ENCODE results near the gene ATF3.
A peak's percentile ranks its signal among the peaks of the same experiment; 100 is the strongest.

Gene ATF3

GRCh38 chr1:212669102-212669501 lies 60.5 kb downstream of the ATF3 start:
- Histone ChIP-seq H3K36me3 (ENCODE audit: control insufficient read depth in 2 of 2, insufficient read depth in 1 of 2, low read length in 2 of 2) (no peaks in the 10 kb centered on the region), H3K4me1 (ENCODE audit: control insufficient read depth, insufficient read depth, low read length) (peaks cover 11% of the 10 kb centered on the region; the same call in 1 of the 2 replicates), H3K4me3 (ENCODE audit: low read depth, low read length) (no peak overlapping the region), H3K9me3 (ENCODE audit: control insufficient read depth, insufficient read depth, low read depth, low read length) (no peaks in the 10 kb centered on the region), H3K27ac (ENCODE audit: extremely low read depth, low read depth, low read length) (no peak overlapping the region)
- ChIA-PET POLR2A (no interaction called here), CTCF (interaction anchor here (0.8 to 2.8 kb wide), 7 partner anchors 9 to 192 kb away, joined by 3 to 16 read pairs (median 4); no protein-coding TSS in a partner anchor)
- TF ChIP-seq ZNF654 (tag by site-specific recombination; IDR thresholded peaks at IDR 0.05; ENCODE audit: low read depth): peak; percentile 45
- TF ChIP-seq ZNF561 (tag by site-specific recombination; IDR thresholded peaks at IDR 0.05; ENCODE audit: borderline replicate concordance): no peak

GRCh38 chr1:212669600-212669999 lies 61.0 kb downstream of the ATF3 start:
- Histone ChIP-seq H3K9me3 (ENCODE audit: control insufficient read depth, insufficient read depth, low read depth, low read length) (no peaks in the 10 kb centered on the region), H3K36me3 (ENCODE audit: control insufficient read depth in 2 of 2, insufficient read depth in 1 of 2, low read length in 2 of 2) (no peaks in the 10 kb centered on the region), H3K4me3 (ENCODE audit: low read depth, low read length) (no peak overlapping the region), H3K4me1 (ENCODE audit: control insufficient read depth, insufficient read depth, low read length) (peaks cover 11% of the 10 kb centered on the region; the same call in 1 of the 2 replicates), H3K27ac (ENCODE audit: extremely low read depth, low read depth, low read length) (no peak overlapping the region)
- POLR2A ChIA-PET: no interaction called here
- CTCF ChIA-PET: no interaction called here
- TF ChIP-seq BCL6B (tag by site-specific recombination; IDR thresholded peaks at IDR 0.05): no peak
- no peak for TF ChIP-seq KLF7 (tag by site-specific recombination; IDR thresholded peaks at IDR 0.05; ENCODE audit: borderline replicate concordance)
- no peak for TF ChIP-seq SP2 (tag by site-specific recombination; IDR thresholded peaks at IDR 0.05)

GRCh38 chr1:212670301-212670700 lies 61.7 kb downstream of the ATF3 start:
- TF ChIP-seq KLF17 (tag by site-specific recombination; IDR thresholded peaks at IDR 0.05) (no peak), ZBTB7A (tag by site-specific recombination; IDR thresholded peaks at IDR 0.05; ENCODE audit: low read depth) (no peak), ZNF645 (tag by site-specific recombination; IDR thresholded peaks at IDR 0.05) (no peak), AEBP2 (tag by site-specific recombination; IDR thresholded peaks at IDR 0.05; ENCODE audit: borderline replicate concordance) (no peak), ZNF114 (tag by site-specific recombination; IDR thresholded peaks at IDR 0.05) (no peak), ZIC2 (tag by site-specific recombination; IDR thresholded peaks at IDR 0.05) (no peak), ZNF777 (tag by site-specific recombination; IDR thresholded peaks at IDR 0.05; ENCODE audit: borderline replicate concordance) (no peak), ZNF571 (tag by site-specific recombination; IDR thresholded peaks at IDR 0.05) (no peak), ZNF747 (tag by site-specific recombination; IDR thresholded peaks at IDR 0.05) (no peak), ZNF324 (tag by site-specific recombination; IDR thresholded peaks at IDR 0.05) (no peak)
- peaks cover 11% of the 10 kb centered on the region; the same call in 1 of the 2 replicates for H3K4me1 ChIP-seq (ENCODE audit: control insufficient read depth, insufficient read depth, low read length)
- ChIA-PET CTCF (interaction anchor here (1.5 to 1.6 kb wide), 2 partner anchors 80 to 193 kb away, joined by 3 read pairs; no protein-coding TSS in a partner anchor), POLR2A (no interaction called here)
- H3K9me3 ChIP-seq (ENCODE audit: control insufficient read depth, insufficient read depth, low read depth, low read length): no peaks in the 10 kb centered on the region
- no peak overlapping the region for H3K27ac ChIP-seq (ENCODE audit: extremely low read depth, low read depth, low read length)
- no peak overlapping the region for H3K4me3 ChIP-seq (ENCODE audit: low read depth, low read length)
- no peaks in the 10 kb centered on the region for H3K36me3 ChIP-seq (ENCODE audit: control insufficient read depth in 2 of 2, insufficient read depth in 1 of 2, low read length in 2 of 2)

Data from HEK293 (cell line).